Liver (tissue), 9 donors: Measurements from ENCODE around the gene SLC2A1. TPM values are rescaled to one million over a fixed set of nuclear protein-coding genes. Genes with fewer than 3 reads are reported as not detected.

Experiments used
- DNase-seq: peaks from one replicate; pipeline ENCODE4 v3.0.0-alpha.2; 2017; ENCODE audit warnings: low spot score
- H3K27ac ChIP-seq, 2 donors: one replicate each; pipeline ENCODE4 v1.7.0; 2013; ENCODE audit warnings: inconsistent platforms in 2 of 2, low read length in 2 of 2, control low read depth in 1 of 2, low read depth in 1 of 2, mild to moderate bottlenecking in 1 of 2
- H3K27me3 ChIP-seq, 4 donors: one replicate each; pipeline versions ENCODE4 v1.6.1 to v1.7.0; 2013; ENCODE audit warnings: low read length in 3 of 4, inconsistent platforms in 1 of 4, mild to moderate bottlenecking in 1 of 4, moderate library complexity in 1 of 4; ENCODE audit not compliant: control insufficient read depth in 4 of 4, insufficient read depth in 4 of 4
- H3K36me3 ChIP-seq, 4 donors: one replicate each; pipeline versions ENCODE4 v1.6.1 to v1.7.0; 2013; ENCODE audit warnings: low read length in 3 of 4, mild to moderate bottlenecking in 3 of 4, low read depth in 1 of 4, moderate library complexity in 1 of 4; ENCODE audit not compliant: control insufficient read depth in 4 of 4, insufficient read depth in 3 of 4
- H3K4me1 ChIP-seq, 4 donors: one replicate each; pipeline versions ENCODE4 v1.6.1 to v1.7.0; 2013; ENCODE audit warnings: low read length in 3 of 4, mild to moderate bottlenecking in 3 of 4, moderate library complexity in 1 of 4; ENCODE audit not compliant: control insufficient read depth in 4 of 4, insufficient read depth in 4 of 4
- H3K4me3 ChIP-seq, 3 donors: one replicate each; pipeline versions ENCODE4 v1.6.1 to v1.7.0; 2013; ENCODE audit warnings: low read length in 3 of 3, control low read depth in 1 of 3, low read depth in 1 of 3, mild to moderate bottlenecking in 1 of 3
- H3K9ac ChIP-seq, 2 donors: one replicate each; pipeline ENCODE4 v1.7.0; 2013; ENCODE audit warnings: low read length in 2 of 2, mild to moderate bottlenecking in 2 of 2, moderate library complexity in 2 of 2, control low read depth in 1 of 2, low read depth in 1 of 2
- H3K9me3 ChIP-seq, 4 donors: one replicate each; pipeline versions ENCODE4 v1.6.1 to v1.7.0; 2013; ENCODE audit warnings: low read length in 3 of 4; ENCODE audit not compliant: control insufficient read depth in 4 of 4
- EGR1 ChIP-seq, 2 donors: IDR thresholded peaks; 2 replicates each; pipeline ENCODE4 v1.6.1; 2016 to 2018; ENCODE audit warnings: antibody characterized with exemption in 2 of 2, low read depth in 2 of 2
- FOXA1 ChIP-seq: IDR thresholded peaks from 2 replicates; pipeline ENCODE4 v1.6.1; 2016; ENCODE audit warnings: antibody characterized with exemption
- FOXA2 ChIP-seq: IDR thresholded peaks from 2 replicates; pipeline ENCODE4 v1.6.1; 2016; ENCODE audit warnings: antibody characterized with exemption
- GABPA ChIP-seq, 2 donors: IDR thresholded peaks in 1 of 2; conservative IDR thresholded peaks in 1 of 2; 2 replicates each; pipeline ENCODE4 v1.6.1; 2016; ENCODE audit warnings: antibody characterized with exemption in 2 of 2, mild to moderate bottlenecking in 1 of 2, moderate library complexity in 1 of 2
- HNF4A ChIP-seq, 2 donors: conservative IDR thresholded peaks; 2 replicates each; pipeline ENCODE4 v1.6.1; 2016; ENCODE audit warnings: antibody characterized with exemption in 2 of 2, mild to moderate bottlenecking in 2 of 2
- HNF4G ChIP-seq: IDR thresholded peaks from 2 replicates; pipeline ENCODE4 v1.6.1; 2016; ENCODE audit warnings: antibody characterized with exemption
- JUND ChIP-seq, 2 donors: IDR thresholded peaks; 2 replicates each; pipeline ENCODE4 v1.6.1; 2016; ENCODE audit warnings: antibody characterized with exemption in 2 of 2
- NR2F2 ChIP-seq: IDR thresholded peaks from 2 replicates; pipeline ENCODE4 v1.6.1; 2016; ENCODE audit warnings: antibody characterized with exemption
- RAD21 ChIP-seq, 2 donors: IDR thresholded peaks; 2 replicates each; pipeline ENCODE4 v1.6.1; 2016; ENCODE audit warnings: antibody characterized with exemption in 2 of 2, mild to moderate bottlenecking in 2 of 2
- RXRA ChIP-seq, 2 donors: IDR thresholded peaks; 2 replicates each; pipeline ENCODE4 v1.6.1; 2017 to 2018; ENCODE audit warnings: antibody characterized with exemption in 2 of 2, mild to moderate bottlenecking in 1 of 2
- SP1 ChIP-seq: IDR thresholded peaks from 2 replicates; pipeline ENCODE4 v1.6.1; 2018; ENCODE audit warnings: antibody characterized with exemption, mild to moderate bottlenecking
- TAF1 ChIP-seq: conservative IDR thresholded peaks from 2 replicates; pipeline ENCODE4 v1.6.1; 2016; ENCODE audit warnings: antibody characterized with exemption, mild to moderate bottlenecking
- YY1 ChIP-seq: IDR thresholded peaks from 2 replicates; pipeline ENCODE4 v1.6.1; 2016; ENCODE audit warnings: antibody characterized with exemption, mild to moderate bottlenecking
- WGBS: extraction: QIAGEN DNeasy Blood & Tissue Kit; methylation state at CpG from one replicate; pipeline ENCODE4 v1.1.7; 2013; 5-methylcytosine and 5-hydroxymethylcytosine counted together
- polyA plus RNA-seq, 2 donors: library from polyadenylated mRNA; stranded (reverse) in 1 of 2; unstranded in 1 of 2; fragments of 200-250 nt in 1 of 2; fragments of >200 nt in 1 of 2; fragmentation: Nextera tagmentation in 1 of 2; extraction: Ambion mirVana in 1 of 2; gene quantifications; one replicate each; pipeline versions ENCODE4 v1.2.1 to v1.2.3, GENCODE V29; 2013 to 2015
- total RNA-seq, 2 donors: library from RNA; depleted of rRNA; stranded (reverse); fragments of >200 nt; gene quantifications; one replicate each; pipeline ENCODE4 v1.2.3, GENCODE V29; 2014
- TF ChIP-seq, protein P1 (sequence below): IDR thresholded peaks from 2 replicates; pipeline ENCODE4 v1.6.1; 2016; ENCODE audit warnings: antibody characterized with exemption
- TF ChIP-seq, protein P2 (sequence below): IDR thresholded peaks from 2 replicates; pipeline ENCODE4 v1.6.1; 2016; ENCODE audit warnings: antibody characterized with exemption
- TF ChIP-seq, protein P3 (sequence below): IDR thresholded peaks from 2 replicates; pipeline ENCODE4 v1.6.1; 2016; ENCODE audit warnings: antibody characterized with exemption
- TF ChIP-seq, protein P4 (sequence below): fragments of 150-350 bp; IDR thresholded peaks from 2 replicates; pipeline ENCODE4 v1.5.1; 2017; ENCODE audit warnings: improper control_type of control experiment, low read depth, low read length; ENCODE audit not compliant: missing input control
- TF ChIP-seq, protein P5 (sequence below): IDR thresholded peaks from 2 replicates; pipeline ENCODE4 v1.6.1; 2016; ENCODE audit warnings: antibody characterized with exemption, mild to moderate bottlenecking
- donor health status: healthy.
- donor health status: healthy.
- donor health status: healthy.
- donor health status: healthy.
- donor health status: healthy.

SLC2A1 gene
- total and polyA plus RNA-seq, 4 donors, result 1.1 to 675 (median 3.0) TPM

- TF ChIP-seq HNF4G, result no peak
- TF ChIP-seq, protein P1, sequence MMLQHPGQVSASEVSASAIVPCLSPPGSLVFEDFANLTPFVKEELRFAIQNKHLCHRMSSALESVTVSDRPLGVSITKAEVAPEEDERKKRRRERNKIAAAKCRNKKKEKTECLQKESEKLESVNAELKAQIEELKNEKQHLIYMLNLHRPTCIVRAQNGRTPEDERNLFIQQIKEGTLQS, result no peak
- TF ChIP-seq EGR1 (IDR thresholded peaks at IDR 0.05; ENCODE audit: low read depth in 2 of 2), result no peak
- TF ChIP-seq, protein P2, sequence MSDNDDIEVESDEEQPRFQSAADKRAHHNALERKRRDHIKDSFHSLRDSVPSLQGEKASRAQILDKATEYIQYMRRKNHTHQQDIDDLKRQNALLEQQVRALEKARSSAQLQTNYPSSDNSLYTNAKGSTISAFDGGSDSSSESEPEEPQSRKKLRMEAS, result no peak
- TF ChIP-seq, protein P3, sequence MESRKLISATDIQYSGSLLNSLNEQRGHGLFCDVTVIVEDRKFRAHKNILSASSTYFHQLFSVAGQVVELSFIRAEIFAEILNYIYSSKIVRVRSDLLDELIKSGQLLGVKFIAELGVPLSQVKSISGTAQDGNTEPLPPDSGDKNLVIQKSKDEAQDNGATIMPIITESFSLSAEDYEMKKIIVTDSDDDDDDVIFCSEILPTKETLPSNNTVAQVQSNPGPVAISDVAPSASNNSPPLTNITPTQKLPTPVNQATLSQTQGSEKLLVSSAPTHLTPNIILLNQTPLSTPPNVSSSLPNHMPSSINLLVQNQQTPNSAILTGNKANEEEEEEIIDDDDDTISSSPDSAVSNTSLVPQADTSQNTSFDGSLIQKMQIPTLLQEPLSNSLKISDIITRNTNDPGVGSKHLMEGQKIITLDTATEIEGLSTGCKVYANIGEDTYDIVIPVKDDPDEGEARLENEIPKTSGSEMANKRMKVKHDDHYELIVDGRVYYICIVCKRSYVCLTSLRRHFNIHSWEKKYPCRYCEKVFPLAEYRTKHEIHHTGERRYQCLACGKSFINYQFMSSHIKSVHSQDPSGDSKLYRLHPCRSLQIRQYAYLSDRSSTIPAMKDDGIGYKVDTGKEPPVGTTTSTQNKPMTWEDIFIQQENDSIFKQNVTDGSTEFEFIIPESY, result no peak
- no peak for TF ChIP-seq RXRA (IDR thresholded peaks at IDR 0.05)
- no peak for TF ChIP-seq YY1
- TF ChIP-seq GABPA (IDR thresholded peaks at IDR 0.05 in 1 of 2, conservative IDR thresholded peaks at IDR 0.05 in 1 of 2), result no peak
- TF ChIP-seq RAD21 (IDR thresholded peaks at IDR 0.05), result no peak
- no peak for TF ChIP-seq NR2F2
- no peak for TF ChIP-seq FOXA1
- no peak for TF ChIP-seq JUND (IDR thresholded peaks at IDR 0.05)
- TF ChIP-seq FOXA2, result no peak
- TF ChIP-seq HNF4A (conservative IDR thresholded peaks at IDR 0.05), result no peak
- TF ChIP-seq, protein P4, sequence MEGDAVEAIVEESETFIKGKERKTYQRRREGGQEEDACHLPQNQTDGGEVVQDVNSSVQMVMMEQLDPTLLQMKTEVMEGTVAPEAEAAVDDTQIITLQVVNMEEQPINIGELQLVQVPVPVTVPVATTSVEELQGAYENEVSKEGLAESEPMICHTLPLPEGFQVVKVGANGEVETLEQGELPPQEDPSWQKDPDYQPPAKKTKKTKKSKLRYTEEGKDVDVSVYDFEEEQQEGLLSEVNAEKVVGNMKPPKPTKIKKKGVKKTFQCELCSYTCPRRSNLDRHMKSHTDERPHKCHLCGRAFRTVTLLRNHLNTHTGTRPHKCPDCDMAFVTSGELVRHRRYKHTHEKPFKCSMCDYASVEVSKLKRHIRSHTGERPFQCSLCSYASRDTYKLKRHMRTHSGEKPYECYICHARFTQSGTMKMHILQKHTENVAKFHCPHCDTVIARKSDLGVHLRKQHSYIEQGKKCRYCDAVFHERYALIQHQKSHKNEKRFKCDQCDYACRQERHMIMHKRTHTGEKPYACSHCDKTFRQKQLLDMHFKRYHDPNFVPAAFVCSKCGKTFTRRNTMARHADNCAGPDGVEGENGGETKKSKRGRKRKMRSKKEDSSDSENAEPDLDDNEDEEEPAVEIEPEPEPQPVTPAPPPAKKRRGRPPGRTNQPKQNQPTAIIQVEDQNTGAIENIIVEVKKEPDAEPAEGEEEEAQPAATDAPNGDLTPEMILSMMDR, result no peak
- no peak for TF ChIP-seq SP1
- no peak for TF ChIP-seq TAF1
- TF ChIP-seq, protein P5, sequence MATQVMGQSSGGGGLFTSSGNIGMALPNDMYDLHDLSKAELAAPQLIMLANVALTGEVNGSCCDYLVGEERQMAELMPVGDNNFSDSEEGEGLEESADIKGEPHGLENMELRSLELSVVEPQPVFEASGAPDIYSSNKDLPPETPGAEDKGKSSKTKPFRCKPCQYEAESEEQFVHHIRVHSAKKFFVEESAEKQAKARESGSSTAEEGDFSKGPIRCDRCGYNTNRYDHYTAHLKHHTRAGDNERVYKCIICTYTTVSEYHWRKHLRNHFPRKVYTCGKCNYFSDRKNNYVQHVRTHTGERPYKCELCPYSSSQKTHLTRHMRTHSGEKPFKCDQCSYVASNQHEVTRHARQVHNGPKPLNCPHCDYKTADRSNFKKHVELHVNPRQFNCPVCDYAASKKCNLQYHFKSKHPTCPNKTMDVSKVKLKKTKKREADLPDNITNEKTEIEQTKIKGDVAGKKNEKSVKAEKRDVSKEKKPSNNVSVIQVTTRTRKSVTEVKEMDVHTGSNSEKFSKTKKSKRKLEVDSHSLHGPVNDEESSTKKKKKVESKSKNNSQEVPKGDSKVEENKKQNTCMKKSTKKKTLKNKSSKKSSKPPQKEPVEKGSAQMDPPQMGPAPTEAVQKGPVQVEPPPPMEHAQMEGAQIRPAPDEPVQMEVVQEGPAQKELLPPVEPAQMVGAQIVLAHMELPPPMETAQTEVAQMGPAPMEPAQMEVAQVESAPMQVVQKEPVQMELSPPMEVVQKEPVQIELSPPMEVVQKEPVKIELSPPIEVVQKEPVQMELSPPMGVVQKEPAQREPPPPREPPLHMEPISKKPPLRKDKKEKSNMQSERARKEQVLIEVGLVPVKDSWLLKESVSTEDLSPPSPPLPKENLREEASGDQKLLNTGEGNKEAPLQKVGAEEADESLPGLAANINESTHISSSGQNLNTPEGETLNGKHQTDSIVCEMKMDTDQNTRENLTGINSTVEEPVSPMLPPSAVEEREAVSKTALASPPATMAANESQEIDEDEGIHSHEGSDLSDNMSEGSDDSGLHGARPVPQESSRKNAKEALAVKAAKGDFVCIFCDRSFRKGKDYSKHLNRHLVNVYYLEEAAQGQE, result no peak
- H3K4me3 ChIP-seq, result no peak overlapping the region
- no peak overlapping the region for H3K27ac ChIP-seq
- H3K27me3 ChIP-seq, result peaks cover 0 to 3% (median 0%) of the 10 kb centered on the region in 4 donors
- DNase-seq, result peak; percentile 47
- H3K36me3 ChIP-seq, result no peaks in the 10 kb centered on the region
- H3K9ac ChIP-seq, result no peak overlapping the region
- H3K9me3 ChIP-seq, result no peaks in the 10 kb centered on the region
- H3K4me1 ChIP-seq, result peaks cover 0 to 18% (median 6%) of the 10 kb centered on the region in 4 donors
- WGBS, result 91% methylated on average over 6 of the region's 6 CpGs
These were observed 2.8 kb upstream of the SLC2A1 start for GRCh38 chr1:42961312-42962091.
